Suppressor macrophage treated with lipopolysaccharide for 1 hour (primary cell): ENCODE data around the gene C11orf65.
A peak's percentile ranks its signal among the peaks of the same experiment; 100 is the strongest.

ENCODE experiments used
- DNase-seq, 3 donors: peaks; one replicate each; pipeline ENCODE4 v3.0.0-alpha.2; 2020 to 2022

The C11orf65 gene

GRCh38 chr11:108368134-108368533 is 99.2 kb downstream of the C11orf65 start:
- DNase-seq, result no peak

- no peak for DNase-seq
Observed at GRCh38 chr11:108364159-108364558, 103.2 kb downstream of the C11orf65 start.

GRCh38 chr11:108351468-108351867 is 115.9 kb downstream of the C11orf65 start:
- DNase-seq, result peak; percentile 6 to 20 (median 12)

GRCh38 chr11:108346451-108346850 is 120.9 kb downstream of the C11orf65 start:
- no peak for DNase-seq

- no peak for DNase-seq
Observed at GRCh38 chr11:108345767-108346166, 121.6 kb downstream of the C11orf65 start.

GRCh38 chr11:108343714-108344113 is 123.6 kb downstream of the C11orf65 start:
- no peak for DNase-seq

- no peak for DNase-seq
Observed at GRCh38 chr11:108341654-108342053, 125.7 kb downstream of the C11orf65 start.

GRCh38 chr11:108340973-108341372 is 126.4 kb downstream of the C11orf65 start:
- no peak for DNase-seq

- no peak for DNase-seq
Observed at GRCh38 chr11:108338750-108339149, 128.6 kb downstream of the C11orf65 start.

GRCh38 chr11:108333403-108333899 is 133.9 kb downstream of the C11orf65 start:
- no peak for DNase-seq
